Calu3 (cell line): Measurements from ENCODE around the gene ABCB6. TPM values are rescaled to one million over a fixed set of nuclear protein-coding genes. Genes with fewer than 3 reads are reported as not detected.

Experiments used
- BruUV-seq: library from RNA; stranded (reverse); fragments of 400-500 nt; replicated peaks from 2 replicates; lab custom pipeline; 2021; lab: Mats Ljungman, UMichigan
- CTCF ChIA-PET: fragments of 300-600 bp; sonication (Branson Sonifier 250); formaldehyde crosslinking; loops from one replicate; lab custom pipeline; 2022; ENCODE audit warnings: antibody characterized with exemption; lab: Charles Lee
- DNase-seq: peaks from one replicate; pipeline ENCODE4 v3.0.0; 2022
- H3K27ac Mint-ChIP-seq: one replicate; pipeline ENCODE4 v1.8.0; 2022; ENCODE audit warnings: mixed read lengths; ENCODE audit not compliant: unreplicated experiment
- H3K27me3 Mint-ChIP-seq: one replicate; pipeline ENCODE4 v1.8.0; 2022; ENCODE audit warnings: mixed read lengths; ENCODE audit not compliant: unreplicated experiment
- H3K36me3 Mint-ChIP-seq: one replicate; pipeline ENCODE4 v1.8.0; 2022; ENCODE audit warnings: mild to moderate bottlenecking, moderate library complexity, mixed read lengths; ENCODE audit not compliant: insufficient read depth, unreplicated experiment
- H3K4me1 Mint-ChIP-seq: one replicate; pipeline ENCODE4 v1.8.0; 2022; ENCODE audit warnings: mild to moderate bottlenecking, low read depth, mixed read lengths; ENCODE audit not compliant: unreplicated experiment
- H3K4me3 Mint-ChIP-seq: one replicate; pipeline ENCODE4 v1.8.0; 2022; ENCODE audit warnings: mild to moderate bottlenecking, low read depth, moderate library complexity, mixed read lengths; ENCODE audit not compliant: unreplicated experiment
- H3K9me3 Mint-ChIP-seq: one replicate; pipeline ENCODE4 v1.8.0; 2022; ENCODE audit warnings: low read depth, mixed read lengths; ENCODE audit not compliant: unreplicated experiment
- CTCF ChIP-seq: fragments of 200-600 bp; IDR thresholded peaks from one replicate; pipeline ENCODE4 v1.8.0; 2022; ENCODE audit warnings: antibody characterized with exemption; ENCODE audit not compliant: unreplicated experiment
- intact Hi-C: fragments of 100-400 bp; cut with micrococcal nuclease; formaldehyde crosslinking; loops from one replicate; pipeline ENCODE4 v1.10.0; 2022; ENCODE audit not compliant: unreplicated experiment
- total RNA-seq: library from RNA; stranded (reverse); gene quantifications from 2 replicates; pipeline ENCODE4 v1.2.3, GENCODE V29; 2022

Gene ABCB6
- total RNA-seq, 1 experiment from 2014 or later = 12.1 TPM

- H3K27ac Mint-ChIP-seq = no peak overlapping the region
- intact Hi-C loops = loop anchor here (5.0 kb wide), 1 partner anchor 117 kb away; no protein-coding TSS in a partner anchor
- CTCF ChIA-PET = interaction anchor here (0.6 kb wide), 1 partner anchor 182 kb away, joined by 4 read pairs; no protein-coding TSS in a partner anchor
- no peak overlapping the region for H3K4me3 Mint-ChIP-seq
- BruUV-seq = no TSS peak
- DNase-seq = no peak
- no peak for TF ChIP-seq CTCF
- no peaks in the 10 kb centered on the region for H3K27me3 Mint-ChIP-seq
- H3K4me1 Mint-ChIP-seq = peaks cover 21% of the 10 kb centered on the region
- peaks cover 52% of the 10 kb centered on the region for H3K36me3 Mint-ChIP-seq
- H3K9me3 Mint-ChIP-seq = no peaks in the 10 kb centered on the region
These were observed 38.9 kb downstream of the ABCB6 start for GRCh38 chr2:219179601-219180465.

GRCh38 chr2:219178377-219179175 is 40.2 kb downstream of the ABCB6 start:
- no TSS peak for BruUV-seq
- Mint-ChIP-seq H3K4me3 (peak overlapping the region; percentile 98), H3K36me3 (peaks cover 61% of the 10 kb centered on the region), H3K4me1 (peaks cover 30% of the 10 kb centered on the region), H3K9me3 (no peaks in the 10 kb centered on the region), H3K27me3 (no peaks in the 10 kb centered on the region), H3K27ac (peak overlapping the region; percentile 97)
- CTCF ChIA-PET = no interaction called here
- no peak for TF ChIP-seq CTCF
- peak; percentile 43 for DNase-seq
- intact Hi-C loops = loop anchor here (5.0 kb wide), 1 partner anchor 119 kb away; no protein-coding TSS in a partner anchor

GRCh38 chr2:219177552-219178376 is 41.0 kb downstream of the ABCB6 start, which contains the start of gene RETREG2:
Gene RETREG2 (plus strand): TSS chr2:219178275. CDS start chr2:219178353, 78 bp downstream.
- H3K36me3 Mint-ChIP-seq = peaks cover 61% of the 10 kb centered on the region
- H3K4me3 Mint-ChIP-seq = peak within 1 kb of the TSS; percentile 98
- CTCF ChIA-PET = no interaction called here
- H3K4me1 Mint-ChIP-seq = peaks cover 30% of the 10 kb centered on the region
- H3K27me3 Mint-ChIP-seq = no peaks in the 10 kb centered on the region
- BruUV-seq = no TSS peak
- intact Hi-C loops = loop anchor here (5.0 kb wide), 1 partner anchor 120 kb away; no protein-coding TSS in a partner anchor
- no peaks in the 10 kb centered on the region for H3K9me3 Mint-ChIP-seq
- peak; percentile 34 for TF ChIP-seq CTCF
- peak; percentile 85 for DNase-seq
- peak within 1 kb of the TSS; percentile 97 for H3K27ac Mint-ChIP-seq
